Smooth muscle cell (in vitro differentiated cells): ENCODE results near the gene SLC39A8. TPM values are rescaled to one million over a fixed set of nuclear protein-coding genes. Genes with fewer than 3 reads are reported as not detected.

Experiments
- DNase-seq: peaks from one replicate; lab custom pipeline; 2025; ENCODE audit not compliant: unreplicated experiment; lab: John Stamatoyannopoulos, UW
- H2AFZ ChIP-seq: fragments of 200-600 bp; sonication (generic); 2 replicates; pipeline ENCODE4 v1.6.0; 2016; ENCODE audit warnings: antibody characterized with exemption, low read depth, mild to moderate bottlenecking
- H3F3A ChIP-seq: fragments of 200-600 bp; sonication (generic); 2 replicates; pipeline ENCODE4 v1.6.0; 2017; ENCODE audit warnings: antibody characterized with exemption, low read depth
- H3K27ac ChIP-seq: fragments of 200-600 bp; sonication (generic); 2 replicates; pipeline ENCODE4 v1.5.1; 2016; ENCODE audit warnings: low read depth, mild to moderate bottlenecking
- H3K27me3 ChIP-seq: fragments of 200-600 bp; sonication (generic); 2 replicates; pipeline ENCODE4 v1.6.1; 2016; ENCODE audit warnings: low read depth, mild to moderate bottlenecking
- H3K36me3 ChIP-seq: fragments of 200-600 bp; sonication (generic); 2 replicates; pipeline ENCODE4 v1.5.1; 2016; ENCODE audit warnings: low read depth
- H3K4me1 ChIP-seq: fragments of 200-600 bp; sonication (generic); 2 replicates; pipeline ENCODE4 v1.5.1; 2016; ENCODE audit warnings: low read depth
- H3K4me2 ChIP-seq: fragments of 200-600 bp; sonication (generic); 2 replicates; pipeline ENCODE4 v1.6.0; 2016; ENCODE audit warnings: mild to moderate bottlenecking
- H3K4me3 ChIP-seq: fragments of 200-600 bp; sonication (generic); 2 replicates; pipeline ENCODE4 v1.5.1; 2016; ENCODE audit warnings: mild to moderate bottlenecking
- H3K79me2 ChIP-seq: fragments of 200-600 bp; sonication (generic); 2 replicates; pipeline ENCODE4 v1.6.0; 2016; ENCODE audit warnings: low read depth, mild to moderate bottlenecking
- H3K9ac ChIP-seq: fragments of 200-600 bp; sonication (generic); 2 replicates; pipeline ENCODE4 v1.6.0; 2016; ENCODE audit warnings: low read depth
- H3K9me3 ChIP-seq: fragments of 200-600 bp; sonication (generic); replicated peaks from 2 replicates; pipeline ENCODE4 v1.5.1; 2016; ENCODE audit warnings: low read depth
- H4K20me1 ChIP-seq: fragments of 200-600 bp; sonication (generic); 2 replicates; pipeline ENCODE4 v1.6.0; 2016; ENCODE audit warnings: low read depth
- CTCF ChIP-seq: fragments of 200-600 bp; sonication (generic); IDR thresholded peaks from 2 replicates; pipeline ENCODE4 v1.5.1; 2017; ENCODE audit warnings: borderline replicate concordance, mild to moderate bottlenecking, antibody characterized with exemption; ENCODE audit not compliant: insufficient read depth, poor library complexity, severe bottlenecking
- WGBS: methylation state at CpG from one replicate; pipeline ENCODE4 v1.1.7; 2016; ENCODE audit warnings: low lambda C conversion rate; 5-methylcytosine and 5-hydroxymethylcytosine counted together
- polyA plus RNA-seq: library from polyadenylated mRNA; unstranded; fragments of >200 nt; fragmentation: Nextera tagmentation; extraction: Ambion mirVana; gene quantifications from 2 replicates; pipeline ENCODE4 v1.2.1, GENCODE V29; 2016
- total RNA-seq: library from RNA; depleted of rRNA; stranded (reverse); fragments of >200 nt; gene quantifications from 2 replicates; pipeline ENCODE4 v1.2.3, GENCODE V29; 2014

The SLC39A8 gene
- total and polyA plus RNA-seq, 2 experiments from 2014 or later = 3.7 to 16.1 TPM

- H3K36me3 ChIP-seq = no peaks in the 10 kb centered on the region
These were observed 33.9 kb downstream of the SLC39A8 start for GRCh38 chr4:102311407-102311806.

GRCh38 chr4:102308032-102308799, 37.1 kb downstream of the SLC39A8 start:
- 60% methylated on average over 1 of the region's 1 CpG for WGBS

More at GRCh38 chr4:102311407-102311806, 33.9 kb downstream of the SLC39A8 start:
- no peak for TF ChIP-seq CTCF
- H4K20me1 ChIP-seq = no peaks in the 10 kb centered on the region
- no peaks in the 10 kb centered on the region for H3K27me3 ChIP-seq
- H3K4me2 ChIP-seq = no peak overlapping the region
- H2AFZ ChIP-seq = no peak overlapping the region
- H3K9ac ChIP-seq = no peak overlapping the region
- no peak overlapping the region for H3K27ac ChIP-seq
- no peaks in the 10 kb centered on the region for H3K9me3 ChIP-seq
- DNase-seq = no peak
- no peaks in the 10 kb centered on the region for H3K79me2 ChIP-seq
- no peak overlapping the region for H3K4me3 ChIP-seq
- WGBS = 97% methylated on average over 1 of the region's 1 CpG
- no peaks in the 10 kb centered on the region for H3K4me1 ChIP-seq
- no peaks in the 10 kb centered on the region for H3F3A ChIP-seq

GRCh38 chr4:102305666-102306065, 39.6 kb downstream of the SLC39A8 start:
- no peak overlapping the region for H3K4me2 ChIP-seq
- no peaks in the 10 kb centered on the region for H3K4me1 ChIP-seq
- H2AFZ ChIP-seq = no peak overlapping the region
- H3K9me3 ChIP-seq = no peaks in the 10 kb centered on the region
- DNase-seq = no peak
- no peak overlapping the region for H3K4me3 ChIP-seq
- no peaks in the 10 kb centered on the region for H4K20me1 ChIP-seq
- WGBS = 97% methylated on average over 1 of the region's 1 CpG
- H3K27ac ChIP-seq = no peak overlapping the region
- no peak for TF ChIP-seq CTCF
- no peak overlapping the region for H3K9ac ChIP-seq
- H3K27me3 ChIP-seq = no peaks in the 10 kb centered on the region
- no peaks in the 10 kb centered on the region for H3K79me2 ChIP-seq
- no peaks in the 10 kb centered on the region for H3F3A ChIP-seq
- H3K36me3 ChIP-seq = no peaks in the 10 kb centered on the region

More at GRCh38 chr4:102308032-102308799, 37.1 kb downstream of the SLC39A8 start:
- Histone ChIP-seq H3K4me1 (no peaks in the 10 kb centered on the region), H3K27ac (no peak overlapping the region), H3K27me3 (no peaks in the 10 kb centered on the region), H2AFZ (no peak overlapping the region), H3K36me3 (no peaks in the 10 kb centered on the region), H3K9me3 (no peaks in the 10 kb centered on the region), H3K4me3 (no peak overlapping the region), H3F3A (no peaks in the 10 kb centered on the region), H3K4me2 (no peak overlapping the region), H4K20me1 (no peaks in the 10 kb centered on the region), H3K79me2 (no peaks in the 10 kb centered on the region), H3K9ac (no peak overlapping the region)
- no peak for TF ChIP-seq CTCF
- no peak for DNase-seq

- H4K20me1 ChIP-seq = no peaks in the 10 kb centered on the region
- H3K27me3 ChIP-seq = no peaks in the 10 kb centered on the region
- DNase-seq = no peak
- WGBS = 81% methylated on average over 1 of the region's 1 CpG
- H2AFZ ChIP-seq = no peak overlapping the region
- H3K4me1 ChIP-seq = no peaks in the 10 kb centered on the region
- TF ChIP-seq CTCF = no peak
- no peaks in the 10 kb centered on the region for H3K9me3 ChIP-seq
- H3K79me2 ChIP-seq = no peaks in the 10 kb centered on the region
- no peak overlapping the region for H3K4me2 ChIP-seq
- no peak overlapping the region for H3K27ac ChIP-seq
- no peaks in the 10 kb centered on the region for H3F3A ChIP-seq
- H3K9ac ChIP-seq = no peak overlapping the region
- no peak overlapping the region for H3K4me3 ChIP-seq
- H3K36me3 ChIP-seq = no peaks in the 10 kb centered on the region
These were observed 42.5 kb downstream of the SLC39A8 start for GRCh38 chr4:102302762-102303161.
